WERI-Rb-1 (cell line): ENCODE data around the gene ZNF396.

Experiments
- DNase-seq: peaks from one replicate; pipeline ENCODE4 v3.0.0-alpha.2; 2020
- H3K27ac ChIP-seq: fragments of 250-450 bp; sonication (Bioruptor Pico); 2 replicates; pipeline ENCODE4 v1.5.1; 2020; ENCODE audit warnings: mild to moderate bottlenecking, moderate library complexity
- H3K27me3 ChIP-seq: fragments of 250-450 bp; sonication (Bioruptor Pico); 2 replicates; pipeline ENCODE4 v1.5.1; 2021; ENCODE audit warnings: mild to moderate bottlenecking, low read depth, moderate library complexity; ENCODE audit not compliant: insufficient read depth, severe bottlenecking
- H3K36me3 ChIP-seq: fragments of 250-450 bp; sonication (Bioruptor Pico); 2 replicates; pipeline ENCODE4 v1.5.1; 2020; ENCODE audit warnings: mild to moderate bottlenecking, moderate library complexity
- H3K4me3 ChIP-seq: 2 replicates; pipeline ENCODE4 v1.5.1; 2011; ENCODE audit warnings: low read depth, mild to moderate bottlenecking, control low read depth, low read length
- H3K9me3 ChIP-seq: fragments of 250-450 bp; sonication (Bioruptor Pico); 2 replicates; pipeline ENCODE4 v1.5.1; 2021; ENCODE audit warnings: mild to moderate bottlenecking, moderate library complexity; ENCODE audit not compliant: severe bottlenecking
- CTCF ChIP-seq: IDR thresholded peaks from 2 replicates; pipeline ENCODE4 v1.5.1; 2011; ENCODE audit warnings: low read depth, mild to moderate bottlenecking, control low read depth, inconsistent platforms, low read length

ZNF396 gene

GRCh38 chr18:35417223-35417622, 40.1 kb upstream of the ZNF396 start:
- TF ChIP-seq CTCF, result no peak
- no peaks in the 10 kb centered on the region for H3K36me3 ChIP-seq
- no peak for DNase-seq
- no peaks in the 10 kb centered on the region for H3K27me3 ChIP-seq
- no peaks in the 10 kb centered on the region for H3K9me3 ChIP-seq
- no peak overlapping the region for H3K27ac ChIP-seq
- no peak overlapping the region for H3K4me3 ChIP-seq

GRCh38 chr18:35415511-35416073, 38.5 kb upstream of the ZNF396 start:
- no peak for DNase-seq
- Histone ChIP-seq H3K27ac (no peak overlapping the region), H3K4me3 (no peak overlapping the region), H3K9me3 (no peaks in the 10 kb centered on the region), H3K36me3 (no peaks in the 10 kb centered on the region), H3K27me3 (no peaks in the 10 kb centered on the region)
- TF ChIP-seq CTCF, result no peak

GRCh38 chr18:35413163-35413511, 36.0 kb upstream of the ZNF396 start:
- TF ChIP-seq CTCF, result no peak
- no peaks in the 10 kb centered on the region for H3K27me3 ChIP-seq
- no peak overlapping the region for H3K27ac ChIP-seq
- no peaks in the 10 kb centered on the region for H3K9me3 ChIP-seq
- no peaks in the 10 kb centered on the region for H3K36me3 ChIP-seq
- no peak overlapping the region for H3K4me3 ChIP-seq
- no peak for DNase-seq

GRCh38 chr18:35411625-35412351, 34.7 kb upstream of the ZNF396 start:
- Histone ChIP-seq H3K4me3 (no peak overlapping the region), H3K27me3 (no peaks in the 10 kb centered on the region), H3K27ac (no peak overlapping the region), H3K36me3 (no peaks in the 10 kb centered on the region), H3K9me3 (no peaks in the 10 kb centered on the region)
- no peak for TF ChIP-seq CTCF
- no peak for DNase-seq

GRCh38 chr18:35410561-35410960, 33.4 kb upstream of the ZNF396 start:
- no peak for TF ChIP-seq CTCF
- Histone ChIP-seq H3K9me3 (no peaks in the 10 kb centered on the region), H3K4me3 (no peak overlapping the region), H3K27me3 (no peaks in the 10 kb centered on the region), H3K36me3 (no peaks in the 10 kb centered on the region), H3K27ac (no peak overlapping the region)
- DNase-seq, result no peak

- Histone ChIP-seq H3K4me3 (no peak overlapping the region), H3K27ac (no peak overlapping the region), H3K27me3 (no peaks in the 10 kb centered on the region), H3K9me3 (no peaks in the 10 kb centered on the region), H3K36me3 (no peaks in the 10 kb centered on the region)
- no peak for TF ChIP-seq CTCF
- DNase-seq, result no peak
Measured at GRCh38 chr18:35409911-35410310, 32.8 kb upstream of the ZNF396 start.
